ENCODE measurements around the gene DMAC1.

The DMAC1 gene, protein sequence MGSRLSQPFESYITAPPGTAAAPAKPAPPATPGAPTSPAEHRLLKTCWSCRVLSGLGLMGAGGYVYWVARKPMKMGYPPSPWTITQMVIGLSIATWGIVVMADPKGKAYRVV

DNA sequence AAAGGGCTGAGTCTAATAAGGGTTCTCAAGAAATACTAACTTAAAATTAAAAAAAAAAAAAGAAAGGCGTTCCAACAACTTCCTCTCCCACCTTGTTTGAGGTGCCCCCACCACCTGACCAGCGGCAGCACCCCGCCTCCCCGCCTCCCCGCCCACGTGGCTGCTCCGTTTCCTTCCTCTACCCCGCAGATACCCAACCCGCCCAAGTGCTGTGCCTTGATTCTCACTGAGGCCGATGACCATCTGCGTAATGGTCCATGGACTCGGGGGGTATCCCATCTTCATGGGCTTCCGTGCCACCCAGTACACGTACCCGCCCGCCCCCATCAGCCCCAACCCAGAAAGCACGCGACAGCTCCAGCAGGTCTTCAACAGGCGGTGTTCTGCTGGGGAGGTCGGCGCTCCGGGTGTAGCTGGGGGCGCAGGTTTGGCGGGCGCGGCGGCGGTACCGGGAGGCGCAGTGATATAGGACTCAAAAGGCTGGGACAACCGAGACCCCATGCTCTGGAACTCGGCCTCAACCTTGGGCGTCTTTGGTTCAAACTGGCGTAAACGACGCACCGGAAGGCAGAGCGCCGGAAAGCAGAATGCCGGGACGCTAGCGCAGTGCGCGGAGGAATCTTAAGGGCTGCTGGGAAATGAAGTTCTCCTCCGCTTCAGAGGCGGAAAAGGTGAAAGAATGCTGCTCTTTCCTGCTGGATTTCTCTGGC, at the start of gene DMAC1:
Gene DMAC1, minus strand, starts transcription at position 545 of the 710 bp plus-strand sequence. Its CDS starts 44 bp downstream, at position 501.
- TF ChIP-seq, protein P1, sequence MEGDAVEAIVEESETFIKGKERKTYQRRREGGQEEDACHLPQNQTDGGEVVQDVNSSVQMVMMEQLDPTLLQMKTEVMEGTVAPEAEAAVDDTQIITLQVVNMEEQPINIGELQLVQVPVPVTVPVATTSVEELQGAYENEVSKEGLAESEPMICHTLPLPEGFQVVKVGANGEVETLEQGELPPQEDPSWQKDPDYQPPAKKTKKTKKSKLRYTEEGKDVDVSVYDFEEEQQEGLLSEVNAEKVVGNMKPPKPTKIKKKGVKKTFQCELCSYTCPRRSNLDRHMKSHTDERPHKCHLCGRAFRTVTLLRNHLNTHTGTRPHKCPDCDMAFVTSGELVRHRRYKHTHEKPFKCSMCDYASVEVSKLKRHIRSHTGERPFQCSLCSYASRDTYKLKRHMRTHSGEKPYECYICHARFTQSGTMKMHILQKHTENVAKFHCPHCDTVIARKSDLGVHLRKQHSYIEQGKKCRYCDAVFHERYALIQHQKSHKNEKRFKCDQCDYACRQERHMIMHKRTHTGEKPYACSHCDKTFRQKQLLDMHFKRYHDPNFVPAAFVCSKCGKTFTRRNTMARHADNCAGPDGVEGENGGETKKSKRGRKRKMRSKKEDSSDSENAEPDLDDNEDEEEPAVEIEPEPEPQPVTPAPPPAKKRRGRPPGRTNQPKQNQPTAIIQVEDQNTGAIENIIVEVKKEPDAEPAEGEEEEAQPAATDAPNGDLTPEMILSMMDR (IDR thresholded peaks at IDR 0.05; ENCODE audit: low read length, missing control alignments): no peak
- peak within 1 kb of the TSS; percentile 86 for H3K4me3 ChIP-seq (replicated peaks; ENCODE audit: low read depth, low read length)
- peak; percentile 89 for DNase-seq (ENCODE audit: low read depth)

DNA sequence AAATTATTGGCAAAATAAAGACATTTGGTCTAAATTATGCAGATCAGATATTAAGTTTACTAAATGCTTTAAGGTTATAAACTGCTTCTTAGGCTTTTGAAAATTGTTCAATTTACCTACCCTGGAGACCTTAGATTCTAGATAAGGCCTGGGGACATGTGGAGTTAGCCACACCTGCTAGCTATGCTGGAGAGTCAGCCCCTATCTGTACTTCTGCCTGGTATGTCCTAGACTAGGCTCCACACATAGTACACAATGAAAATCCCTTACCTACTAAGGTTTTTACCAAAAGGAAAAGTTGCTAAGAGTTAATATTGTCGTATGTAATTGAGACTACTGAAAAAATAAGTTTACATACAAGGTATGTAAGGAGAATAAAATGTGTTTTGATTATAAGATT, 49.8 kb upstream of the DMAC1 start:
- no peak for DNase-seq (ENCODE audit: low read depth)
- TF ChIP-seq, protein P1 (IDR thresholded peaks at IDR 0.05; ENCODE audit: low read length, missing control alignments): no peak

DNA sequence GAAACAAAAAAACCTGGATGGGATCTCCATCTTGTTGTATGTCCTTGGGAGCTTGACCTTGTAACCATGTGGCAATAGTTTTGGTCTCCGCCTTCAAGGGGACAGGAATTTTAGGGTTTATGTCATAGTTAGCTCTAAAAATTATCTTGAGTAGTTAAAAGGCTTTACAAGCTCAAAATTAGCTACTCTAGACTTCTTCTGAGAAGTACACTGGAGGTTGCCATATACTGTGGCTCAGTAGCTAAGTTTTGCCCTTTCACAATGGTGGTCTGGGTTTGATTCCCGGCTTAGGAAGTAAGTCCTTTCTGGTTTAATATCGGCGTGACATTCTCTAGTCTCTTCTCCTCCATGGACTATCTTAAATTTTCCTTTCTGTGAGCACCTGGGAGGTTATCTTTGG, 48.9 kb upstream of the DMAC1 start:
- H3K4me3 ChIP-seq (replicated peaks; ENCODE audit: low read depth, low read length): no peak overlapping the region
- no peak for DNase-seq (ENCODE audit: low read depth)
- TF ChIP-seq, protein P1 (IDR thresholded peaks at IDR 0.05; ENCODE audit: low read length, missing control alignments): no peak

More for the DNA sequence above, 49.8 kb upstream of the DMAC1 start:
- no peak overlapping the region for H3K4me3 ChIP-seq (replicated peaks; ENCODE audit: low read depth, low read length)

DNA sequence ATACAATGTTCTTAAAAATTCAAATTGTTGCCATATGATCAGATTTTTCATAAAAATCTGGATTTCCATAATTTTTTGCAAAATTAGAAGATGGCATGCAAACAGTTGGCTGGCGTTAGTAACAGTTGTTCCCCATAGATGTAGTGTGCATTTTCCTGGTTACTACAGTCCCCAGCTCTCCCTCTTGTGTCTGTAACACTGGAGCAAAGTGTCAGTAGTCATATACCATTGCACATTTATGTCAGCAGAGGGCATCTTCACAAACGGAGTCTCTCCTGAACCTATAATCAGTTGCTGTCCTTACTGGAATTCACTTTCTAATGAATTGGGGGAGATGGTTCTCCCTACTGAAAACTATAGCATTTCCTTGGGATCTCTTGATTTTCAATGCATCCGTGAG, 44.7 kb upstream of the DMAC1 start:
- TF ChIP-seq, protein P1 (IDR thresholded peaks at IDR 0.05; ENCODE audit: low read length, missing control alignments): peak; percentile 12
- peak; percentile 7 for DNase-seq (ENCODE audit: low read depth)
- H3K4me3 ChIP-seq (replicated peaks; ENCODE audit: low read depth, low read length): no peak overlapping the region

DNA sequence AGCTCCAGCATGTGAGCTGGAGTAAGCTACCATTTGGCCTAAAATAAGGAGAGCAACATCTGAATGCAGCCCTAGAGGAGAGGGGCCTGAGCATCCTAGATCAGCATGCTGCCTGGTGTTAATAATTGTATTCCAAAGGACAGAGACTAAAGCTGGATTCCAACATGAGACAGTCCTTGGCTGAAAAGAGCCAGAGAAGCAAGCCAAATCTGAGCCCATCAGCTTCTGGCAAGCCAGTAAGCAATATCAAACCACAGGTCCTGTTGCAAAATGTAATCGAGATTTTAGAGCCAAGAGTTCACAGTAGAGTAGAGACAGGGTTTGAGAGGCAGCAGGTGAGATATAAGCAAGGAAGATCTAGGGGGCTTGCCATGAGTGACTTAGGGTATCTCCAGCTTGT, 42.3 kb upstream of the DMAC1 start:
- H3K4me3 ChIP-seq (replicated peaks; ENCODE audit: low read depth, low read length): no peak overlapping the region
- DNase-seq (ENCODE audit: low read depth): no peak
- TF ChIP-seq, protein P1 (IDR thresholded peaks at IDR 0.05; ENCODE audit: low read length, missing control alignments): no peak

DNA sequence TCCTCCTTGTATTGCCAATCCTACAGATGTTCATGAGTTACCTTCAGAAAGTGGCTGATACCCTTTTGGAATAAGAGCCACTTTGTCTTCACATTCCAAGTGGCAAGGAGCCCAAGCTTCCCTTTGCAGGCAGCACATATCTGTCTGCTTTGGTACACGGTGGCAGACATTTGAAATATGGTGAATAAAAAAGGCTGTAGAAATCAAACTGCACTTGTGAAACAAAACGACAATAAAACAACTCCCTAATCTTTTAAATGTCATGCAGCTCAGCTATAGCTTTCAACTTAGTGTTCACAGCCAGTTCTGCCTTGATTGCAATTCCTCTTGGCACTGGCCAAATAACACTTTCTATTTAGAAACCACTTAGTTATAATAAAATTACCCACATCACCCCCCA, 35.0 kb upstream of the DMAC1 start:
- no peak overlapping the region for H3K4me3 ChIP-seq (replicated peaks; ENCODE audit: low read depth, low read length)
- TF ChIP-seq, protein P1 (IDR thresholded peaks at IDR 0.05; ENCODE audit: low read length, missing control alignments): no peak
- no peak for DNase-seq (ENCODE audit: low read depth)

DNA sequence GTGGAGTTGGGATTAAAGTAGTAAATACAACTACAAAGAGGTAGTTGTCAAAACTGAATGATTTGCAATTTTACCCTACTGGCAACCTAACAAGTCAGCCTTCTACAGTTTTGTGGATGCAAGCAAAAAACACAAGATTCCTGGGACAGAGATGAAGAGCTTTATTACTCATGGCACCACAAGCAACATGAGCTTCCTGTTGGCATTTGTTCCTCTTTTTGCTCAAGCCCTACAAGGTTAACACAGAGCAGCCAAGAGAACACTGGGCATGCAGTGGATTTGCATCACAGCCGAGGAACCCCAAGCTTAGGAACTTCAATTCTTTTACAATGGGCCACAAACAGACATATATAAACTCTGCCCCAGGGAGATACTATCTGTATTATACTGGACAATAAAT, 28.8 kb upstream of the DMAC1 start:
- DNase-seq (ENCODE audit: low read depth): no peak
- TF ChIP-seq, protein P1 (IDR thresholded peaks at IDR 0.05; ENCODE audit: low read length, missing control alignments): no peak
- no peak overlapping the region for H3K4me3 ChIP-seq (replicated peaks; ENCODE audit: low read depth, low read length)
